Measurements from ENCODE around the gene CLASP2.
"Not testable (repeated sequence)": the region's sequence is repeated elsewhere in the genome, so short reads cannot be mapped to it uniquely, and the experiment has no call there.

The CLASP2 gene

DNA sequence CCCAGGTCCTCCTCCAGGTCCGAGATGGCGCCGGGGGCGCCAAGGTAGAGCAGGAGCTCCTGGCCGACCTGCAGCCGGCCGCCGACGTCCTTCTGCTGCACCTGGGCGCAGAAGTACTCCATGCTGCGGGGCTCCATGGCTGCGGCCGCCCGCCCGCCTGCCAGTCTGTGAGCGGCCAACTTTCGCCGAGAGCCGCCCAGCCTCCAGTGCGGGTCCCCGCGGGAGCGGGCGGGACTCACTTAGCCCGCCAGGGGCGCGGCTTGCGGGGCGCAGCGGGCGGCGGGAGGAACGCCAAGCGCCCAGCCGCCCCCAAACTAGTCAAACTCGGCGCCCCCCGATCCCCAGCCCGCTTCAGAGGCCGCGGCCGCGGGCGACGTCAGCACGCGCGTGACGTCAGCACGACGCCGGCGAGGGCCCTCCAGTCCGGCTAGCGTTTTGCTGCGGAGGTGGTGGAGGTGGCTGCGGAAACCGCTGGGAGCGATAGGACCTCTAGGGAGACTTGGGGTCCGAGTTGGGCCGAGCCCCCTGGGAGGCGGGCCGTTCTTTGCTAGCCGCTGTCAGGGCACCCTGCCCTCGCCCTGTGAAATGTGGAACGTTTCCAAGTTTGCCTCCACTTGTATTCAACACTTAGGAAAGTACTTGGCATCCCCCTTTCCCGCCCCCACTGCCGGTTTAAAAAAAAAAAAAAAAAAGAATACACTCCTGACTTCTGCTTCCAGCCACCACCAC lies at the start of gene CLASP2:
Gene CLASP2 (minus strand): TSS at position 389 of the 729 bp plus-strand sequence. CDS start 252 bp downstream, at position 137.
- peak; percentile 91 for DNase-seq (ENCODE audit: low spot score)

DNA sequence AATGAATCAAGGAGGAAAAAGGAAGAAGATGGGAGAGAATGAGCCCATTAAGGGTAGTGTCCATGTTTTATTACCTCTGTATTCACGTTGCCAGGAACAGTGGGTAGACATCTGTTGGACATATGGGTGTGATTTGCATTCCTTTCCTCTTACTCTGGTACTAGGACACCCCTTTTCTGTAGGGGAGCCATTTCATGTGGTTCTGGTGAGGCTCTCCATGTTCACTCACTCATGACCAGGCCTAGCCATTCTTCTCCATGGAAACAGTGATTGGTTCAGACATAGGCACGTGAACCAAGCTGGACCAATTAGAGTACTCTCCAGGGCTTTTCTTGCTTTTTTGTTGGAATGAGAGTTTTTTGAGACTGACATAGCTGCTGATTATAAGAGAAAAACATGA lies 40.8 kb upstream of the CLASP2 start:
- no peak for DNase-seq (ENCODE audit: low spot score)

- no peak for DNase-seq (ENCODE audit: low spot score)
These were observed 40.2 kb upstream of the CLASP2 start for GRCh38 chr3:33758281-33758680.

DNA sequence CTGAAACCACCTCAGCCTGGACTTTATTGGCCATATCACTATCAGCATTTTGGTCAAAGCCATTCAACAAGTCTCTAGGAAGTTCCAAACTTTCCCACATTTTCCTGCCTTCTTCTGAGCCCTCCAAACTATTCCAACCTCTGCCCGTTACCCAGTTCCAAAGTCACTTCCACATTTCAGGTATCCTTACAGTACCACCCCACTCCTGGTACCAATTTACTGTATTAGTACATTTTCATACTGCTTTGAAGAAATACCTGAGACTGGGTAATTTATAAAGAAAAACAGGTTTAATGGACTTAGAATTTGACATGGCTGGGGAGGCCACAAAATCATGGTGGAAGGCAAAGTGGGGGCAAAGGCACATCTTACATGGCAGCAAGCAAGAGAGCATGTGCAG lies 36.3 kb upstream of the CLASP2 start:
- DNase-seq (ENCODE audit: low spot score): not testable (repeated sequence)

DNA sequence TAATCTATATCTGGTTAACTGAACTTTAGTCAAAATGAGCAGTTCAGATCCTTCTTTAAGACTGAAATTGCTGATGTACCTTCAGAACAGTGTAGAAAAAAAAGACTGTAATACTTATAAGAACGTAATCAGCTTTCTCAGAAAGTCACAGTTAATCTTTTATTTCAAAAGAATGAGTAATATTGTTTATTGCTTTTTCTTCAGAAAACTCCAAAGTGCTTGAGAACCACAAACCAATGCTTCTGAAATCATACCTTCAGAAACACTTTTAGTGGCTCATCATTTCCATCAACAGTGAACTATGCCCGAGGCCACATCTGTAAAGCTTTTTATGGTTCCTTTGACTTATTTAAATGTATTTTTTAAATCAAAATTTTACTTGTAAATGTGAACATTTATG lies 33.3 kb upstream of the CLASP2 start:
- DNase-seq (ENCODE audit: low spot score): no peak

DNA sequence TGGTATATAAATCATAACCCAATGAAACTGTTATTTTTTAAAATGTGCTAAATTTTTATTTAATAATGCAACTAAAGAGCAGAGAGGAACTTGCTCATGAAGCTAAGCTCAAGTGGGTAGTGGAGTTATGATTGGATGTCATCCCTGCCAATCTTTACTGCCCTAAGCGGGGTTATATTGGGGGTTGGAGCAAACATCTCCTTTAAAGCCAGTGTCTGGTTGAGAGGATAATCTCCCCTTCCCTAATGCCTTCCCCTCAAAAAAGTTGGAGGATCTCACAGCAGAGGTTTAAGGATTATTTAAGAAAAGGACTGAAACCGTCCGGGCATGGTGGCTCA lies 32.1 kb upstream of the CLASP2 start:
- no peak for DNase-seq (ENCODE audit: low spot score)

GRCh38 chr3:33749546-33750210 lies 31.6 kb upstream of the CLASP2 start:
- no peak for DNase-seq (ENCODE audit: low spot score)

DNA sequence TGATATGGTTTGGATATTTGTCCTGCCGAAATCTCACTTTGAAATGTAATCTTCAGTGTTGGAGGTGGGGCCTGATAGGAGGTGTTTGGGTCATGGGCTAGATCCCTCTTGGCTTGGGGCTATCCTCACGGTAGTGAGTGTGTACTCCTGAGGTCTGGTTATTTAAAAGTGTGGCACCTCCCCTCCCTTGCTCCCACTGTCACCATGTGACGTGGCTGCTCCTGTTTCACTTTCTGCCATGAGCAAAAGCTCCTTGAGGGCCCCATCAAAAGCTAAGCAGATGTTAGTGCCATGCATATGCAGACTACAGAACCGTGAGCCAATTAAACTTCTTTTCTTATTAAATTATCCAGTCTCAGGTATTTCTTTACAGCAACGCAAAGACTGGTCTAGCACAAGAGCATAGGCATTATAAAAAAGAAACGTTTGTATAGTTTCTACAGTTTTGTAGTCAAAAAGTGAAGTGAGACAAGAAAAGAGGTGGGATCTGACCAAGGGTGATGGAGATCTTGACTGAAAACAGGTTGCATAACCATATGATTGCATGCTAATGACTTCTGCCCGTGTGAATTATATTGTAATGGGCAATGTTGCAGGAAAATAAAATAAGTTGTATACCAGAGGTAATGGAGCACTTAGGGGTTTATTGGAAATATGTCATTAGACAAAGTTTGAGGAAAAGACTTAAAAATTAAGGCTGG lies 28.5 kb upstream of the CLASP2 start:
- DNase-seq (ENCODE audit: low spot score): no peak

- no peak for DNase-seq (ENCODE audit: low spot score)
These were observed 19.1 kb upstream of the CLASP2 start for GRCh38 chr3:33737146-33737545.

DNA sequence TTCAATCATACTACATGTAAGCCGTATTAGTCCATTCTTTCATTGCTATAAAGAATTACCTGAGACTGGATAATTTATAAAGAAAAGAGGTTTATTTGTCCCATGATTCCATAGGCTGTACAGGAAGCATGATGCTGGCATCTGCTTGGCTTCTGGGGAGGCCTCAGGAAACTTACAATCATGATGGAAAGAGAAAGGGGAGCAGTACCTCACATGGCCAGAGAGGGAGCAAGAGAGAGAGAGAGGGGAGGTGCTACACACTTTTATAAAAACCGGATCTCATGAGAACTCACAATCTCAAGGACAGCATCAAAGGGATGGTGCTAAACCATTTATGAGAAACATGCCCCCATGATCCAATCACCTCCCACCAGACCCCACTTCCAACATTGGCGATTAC lies 14.3 kb upstream of the CLASP2 start:
- no peak for DNase-seq (ENCODE audit: low spot score)

DNA sequence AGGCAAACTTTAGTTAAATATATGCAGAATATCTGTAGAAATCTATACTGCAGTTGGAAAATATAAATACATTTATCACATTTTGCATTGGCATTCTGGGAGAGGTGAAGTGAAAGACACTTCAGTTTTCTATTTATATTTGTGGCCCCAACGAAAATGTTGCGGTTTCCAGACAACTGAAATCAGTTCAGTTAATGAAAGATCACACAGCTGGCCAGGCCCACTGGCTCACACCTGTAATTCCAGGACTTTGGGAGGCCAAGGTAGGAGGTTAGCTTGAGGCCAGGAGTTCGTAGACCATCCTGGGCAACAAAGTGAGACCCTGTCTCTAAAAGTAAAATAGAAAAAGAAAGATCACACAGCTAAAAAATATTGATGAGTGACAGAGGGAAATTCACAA lies 11.9 kb upstream of the CLASP2 start:
- no peak for DNase-seq (ENCODE audit: low spot score)

DNA sequence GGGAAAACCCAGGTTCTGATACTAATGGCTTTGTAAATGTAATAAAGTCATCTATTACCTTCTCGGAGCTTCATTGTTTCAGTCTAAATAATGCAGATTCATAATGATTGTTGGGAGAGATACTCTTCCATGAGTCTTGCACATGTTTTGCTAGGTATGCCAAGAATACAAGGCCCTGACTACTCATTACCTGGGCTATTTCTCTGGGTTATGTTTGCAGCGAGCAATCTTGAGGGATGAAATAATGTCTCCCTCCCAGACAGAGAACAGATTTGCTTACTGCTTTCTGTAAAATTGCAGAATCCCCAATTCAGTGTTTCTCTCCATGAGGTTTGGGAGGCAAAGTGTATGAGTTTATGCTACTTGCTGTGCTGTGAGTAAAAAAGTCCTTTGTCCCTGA lies 6.2 kb upstream of the CLASP2 start:
- DNase-seq (ENCODE audit: low spot score): no peak

DNA sequence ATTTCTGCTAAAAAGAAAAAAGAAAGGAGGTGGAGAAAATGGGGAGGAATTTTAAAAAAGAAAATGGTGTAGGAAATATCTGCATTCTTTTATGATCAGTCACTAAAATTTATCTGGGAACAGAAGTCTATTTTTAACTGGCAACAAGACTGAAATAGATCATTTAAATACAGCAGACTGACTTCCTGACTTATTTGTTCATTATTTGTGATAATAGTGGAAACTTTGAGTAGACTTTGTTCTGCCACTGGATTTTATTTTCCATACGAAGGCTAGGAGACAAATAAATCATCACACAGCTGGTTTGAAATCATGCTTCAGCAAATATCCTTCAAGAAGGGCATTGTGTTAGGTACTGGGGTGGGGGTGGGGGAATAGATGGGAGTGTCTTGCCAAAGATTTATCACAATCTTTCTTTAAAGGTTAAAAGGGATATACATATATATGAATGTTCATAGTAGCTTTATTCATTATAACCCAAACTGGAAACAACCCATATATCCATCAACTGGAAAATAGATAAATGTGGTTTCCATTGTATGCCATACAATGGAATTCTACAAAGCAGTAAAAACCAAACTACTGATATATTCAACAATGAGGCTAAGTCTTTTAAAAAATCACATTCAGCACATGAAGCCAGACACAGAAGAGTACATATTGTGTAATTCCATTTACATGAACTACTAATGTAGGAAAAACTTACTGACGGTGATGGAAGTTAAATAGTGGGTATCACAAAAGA lies 4.7 kb upstream of the CLASP2 start:
- no peak for DNase-seq (ENCODE audit: low spot score)

- DNase-seq (ENCODE audit: low spot score): no peak
These were observed 4.1 kb upstream of the CLASP2 start for GRCh38 chr3:33722191-33722590.

GRCh38 chr3:33718595-33718907 lies 497 bp upstream of the CLASP2 start:
- DNase-seq (ENCODE audit: low spot score): no peak

GRCh38 chr3:33717616-33717865 lies 513 bp downstream of the CLASP2 start:
- peak; percentile 39 for DNase-seq (ENCODE audit: low spot score)

DNA sequence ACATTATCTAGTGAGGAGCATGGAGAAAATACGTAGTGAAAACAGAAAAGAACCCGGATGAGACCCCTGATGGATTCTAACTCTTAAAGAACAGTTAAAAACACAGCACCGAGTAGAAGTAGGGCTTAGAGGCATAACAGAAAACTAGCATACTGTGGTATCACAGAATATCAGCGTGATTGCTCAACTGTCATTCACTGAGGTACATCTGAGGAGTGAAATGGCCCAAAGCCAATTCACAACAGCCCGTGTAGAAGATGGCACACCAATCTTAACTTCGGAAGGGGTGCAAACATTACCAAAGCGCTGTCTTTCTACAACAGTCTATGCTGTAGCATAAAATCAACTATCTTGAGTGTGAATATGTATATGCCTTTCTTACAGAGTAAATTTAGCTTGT lies 1.8 kb downstream of the CLASP2 start:
- DNase-seq (ENCODE audit: low spot score): no peak

GRCh38 chr3:33711100-33711499 lies 7.0 kb downstream of the CLASP2 start:
- DNase-seq (ENCODE audit: low spot score): no peak

GRCh38 chr3:33706056-33706455 lies 12.0 kb downstream of the CLASP2 start:
- DNase-seq (ENCODE audit: low spot score): no peak

DNA sequence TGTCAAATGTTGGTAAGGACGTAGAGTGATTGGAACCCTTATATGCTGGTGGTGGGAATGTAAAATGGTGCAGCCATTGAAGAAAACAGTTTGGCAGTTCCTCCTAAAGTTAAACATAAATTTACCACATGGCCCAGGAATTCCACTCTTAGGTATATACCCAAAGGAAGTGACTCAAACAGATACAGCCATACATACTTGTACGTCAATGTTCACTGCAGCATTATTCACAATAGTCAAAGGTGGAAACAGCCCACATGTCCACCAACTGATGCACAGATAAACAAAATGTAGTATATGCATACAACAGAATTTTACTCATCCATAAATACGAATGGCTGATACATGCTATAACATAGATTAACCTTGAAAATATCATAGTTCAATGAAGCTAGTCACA lies 13.2 kb downstream of the CLASP2 start:
- DNase-seq (ENCODE audit: low spot score): no peak

DNA sequence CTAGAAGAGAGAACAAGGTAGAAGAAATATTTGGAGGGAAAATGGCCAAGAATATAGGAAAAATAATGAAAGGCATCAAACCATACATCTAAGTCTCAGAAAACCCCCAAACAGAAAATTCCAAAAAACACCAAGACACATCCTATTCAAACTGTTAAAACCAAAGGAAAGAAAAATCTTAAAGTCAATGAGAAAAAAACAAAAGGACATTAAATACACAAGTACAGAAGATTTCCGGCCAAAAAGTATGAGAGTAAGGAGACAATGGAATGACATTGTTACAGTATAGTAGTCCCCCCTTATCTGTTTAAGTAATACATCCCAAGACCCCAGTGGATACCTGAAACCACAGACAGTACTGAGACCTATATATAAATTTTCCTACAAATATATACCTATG lies 18.8 kb downstream of the CLASP2 start:
- DNase-seq (ENCODE audit: low spot score): no peak

DNA sequence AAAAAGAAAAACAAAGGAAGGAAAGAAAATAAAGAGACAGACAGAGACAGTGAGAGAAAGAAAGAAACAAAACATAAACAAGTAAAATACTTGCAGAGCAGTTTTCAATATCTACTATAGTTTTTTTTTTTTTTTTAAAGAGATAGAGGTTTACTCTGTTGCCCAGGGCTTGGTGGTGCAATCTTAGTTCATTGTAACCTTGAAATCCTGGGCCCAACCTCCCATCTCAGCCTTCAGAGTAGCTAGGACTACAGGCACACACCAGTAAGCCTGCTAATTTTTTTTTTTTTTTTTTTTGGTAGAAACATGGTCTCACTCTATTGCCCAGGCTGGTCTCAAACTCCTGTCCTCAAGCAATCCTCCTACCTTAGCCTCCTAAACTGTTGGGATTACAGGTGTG lies 23.1 kb downstream of the CLASP2 start:
- DNase-seq (ENCODE audit: low spot score): no peak

GRCh38 chr3:33690341-33690740 lies 27.7 kb downstream of the CLASP2 start:
- no peak for DNase-seq (ENCODE audit: low spot score)
